AG09309 (cell line): ENCODE results near the gene TPK1.

Experiments
- DNase-seq: peaks from one replicate; pipeline ENCODE4 v3.0.0-alpha.2; 2010; ENCODE audit warnings: low read depth
- H3K4me3 ChIP-seq: 2 replicates; pipeline ENCODE4 v1.5.1; 2011; ENCODE audit warnings: mild to moderate bottlenecking, low read depth, low read length, moderate library complexity; ENCODE audit not compliant: control insufficient read depth
- TF ChIP-seq, protein P1 (sequence below): IDR thresholded peaks from 2 replicates; pipeline ENCODE4 v1.5.1; 2011; ENCODE audit warnings: mild to moderate bottlenecking, low read depth, low read length, inconsistent platforms; ENCODE audit not compliant: insufficient read depth, control insufficient read depth; ENCODE audit errors: missing control alignments

TPK1 gene

DNA sequence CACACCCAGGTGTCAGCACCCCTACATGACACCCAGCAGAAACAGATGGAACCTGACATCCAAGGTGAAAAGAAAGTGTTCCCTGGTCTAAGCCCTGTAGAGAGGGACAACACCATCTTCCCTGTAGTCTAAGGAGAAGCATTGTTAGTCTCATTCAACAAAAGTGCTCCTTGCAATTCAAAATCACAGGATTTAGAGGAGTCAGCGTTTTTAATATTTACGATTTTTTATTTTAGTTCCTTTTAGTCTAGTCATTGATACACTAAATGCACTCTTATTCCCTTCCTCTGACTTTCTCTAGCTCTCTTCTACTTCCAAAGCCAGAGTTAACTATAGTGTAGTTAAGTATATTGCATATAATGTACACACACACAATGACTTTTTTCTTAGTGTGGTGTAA, 163.0 kb downstream of the TPK1 start:
- no peak overlapping the region for H3K4me3 ChIP-seq
- no peak for DNase-seq
- TF ChIP-seq, protein P1, sequence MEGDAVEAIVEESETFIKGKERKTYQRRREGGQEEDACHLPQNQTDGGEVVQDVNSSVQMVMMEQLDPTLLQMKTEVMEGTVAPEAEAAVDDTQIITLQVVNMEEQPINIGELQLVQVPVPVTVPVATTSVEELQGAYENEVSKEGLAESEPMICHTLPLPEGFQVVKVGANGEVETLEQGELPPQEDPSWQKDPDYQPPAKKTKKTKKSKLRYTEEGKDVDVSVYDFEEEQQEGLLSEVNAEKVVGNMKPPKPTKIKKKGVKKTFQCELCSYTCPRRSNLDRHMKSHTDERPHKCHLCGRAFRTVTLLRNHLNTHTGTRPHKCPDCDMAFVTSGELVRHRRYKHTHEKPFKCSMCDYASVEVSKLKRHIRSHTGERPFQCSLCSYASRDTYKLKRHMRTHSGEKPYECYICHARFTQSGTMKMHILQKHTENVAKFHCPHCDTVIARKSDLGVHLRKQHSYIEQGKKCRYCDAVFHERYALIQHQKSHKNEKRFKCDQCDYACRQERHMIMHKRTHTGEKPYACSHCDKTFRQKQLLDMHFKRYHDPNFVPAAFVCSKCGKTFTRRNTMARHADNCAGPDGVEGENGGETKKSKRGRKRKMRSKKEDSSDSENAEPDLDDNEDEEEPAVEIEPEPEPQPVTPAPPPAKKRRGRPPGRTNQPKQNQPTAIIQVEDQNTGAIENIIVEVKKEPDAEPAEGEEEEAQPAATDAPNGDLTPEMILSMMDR: no peak

DNA sequence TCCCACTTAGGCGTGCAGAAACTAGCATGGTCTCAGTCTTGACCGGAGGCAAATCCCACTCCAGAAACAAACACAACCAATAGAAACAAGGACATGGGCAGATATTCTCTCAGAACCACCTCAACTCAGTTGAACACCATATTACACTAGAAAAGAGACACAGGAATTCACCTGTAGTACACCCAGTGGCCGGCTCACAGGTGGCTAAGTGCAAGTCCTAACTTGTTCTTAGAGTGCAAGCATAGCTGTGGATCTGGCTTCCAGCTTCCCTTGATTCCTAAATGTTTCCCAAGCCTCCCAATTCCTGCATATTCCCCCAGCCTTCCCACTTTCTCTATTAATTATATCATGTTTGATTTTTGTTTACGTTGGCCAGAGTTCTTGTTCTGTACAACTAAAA, 164.4 kb downstream of the TPK1 start:
- DNase-seq: no peak
- TF ChIP-seq, protein P1: no peak
- H3K4me3 ChIP-seq: no peak overlapping the region

DNA sequence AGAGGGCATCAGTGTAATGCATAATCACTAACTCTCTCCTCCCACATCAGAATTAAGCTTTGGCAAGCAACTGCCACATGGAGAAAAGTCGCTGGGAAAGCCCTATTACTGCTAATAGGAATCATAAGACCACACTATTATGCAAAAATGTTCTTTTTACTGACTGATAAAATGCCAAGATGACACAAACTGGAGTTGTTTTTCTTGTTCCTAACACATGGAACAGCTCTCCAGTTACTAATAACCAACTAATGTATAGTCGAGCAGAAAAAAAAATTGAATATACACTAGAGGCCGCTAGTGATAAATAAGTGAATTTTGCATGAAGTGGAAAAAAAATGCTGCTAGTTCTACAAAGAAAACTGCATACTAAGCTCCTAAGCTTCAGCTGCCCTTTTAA, 165.6 kb downstream of the TPK1 start:
- no peak overlapping the region for H3K4me3 ChIP-seq
- TF ChIP-seq, protein P1: no peak
- no peak for DNase-seq

DNA sequence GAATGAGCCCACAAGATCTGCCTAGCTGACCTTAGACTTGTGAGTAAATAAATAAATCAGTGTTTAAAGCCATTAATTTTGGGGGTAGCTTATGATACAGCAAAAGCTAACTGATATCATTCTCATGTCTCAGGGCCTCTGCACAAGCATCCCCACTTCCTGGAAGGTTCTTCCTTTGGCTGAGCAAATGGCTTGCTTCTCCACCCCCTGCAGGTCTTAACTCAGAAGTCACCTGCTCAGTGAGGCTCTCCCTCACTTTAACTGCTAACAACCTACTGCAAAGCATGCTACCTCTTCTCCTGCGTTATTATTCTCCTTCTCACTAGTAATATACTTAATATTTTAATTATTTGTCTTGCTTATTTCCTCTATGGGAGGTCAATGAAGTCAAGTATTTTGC, 167.3 kb downstream of the TPK1 start:
- DNase-seq: no peak
- H3K4me3 ChIP-seq: no peak overlapping the region
- TF ChIP-seq, protein P1: no peak

DNA sequence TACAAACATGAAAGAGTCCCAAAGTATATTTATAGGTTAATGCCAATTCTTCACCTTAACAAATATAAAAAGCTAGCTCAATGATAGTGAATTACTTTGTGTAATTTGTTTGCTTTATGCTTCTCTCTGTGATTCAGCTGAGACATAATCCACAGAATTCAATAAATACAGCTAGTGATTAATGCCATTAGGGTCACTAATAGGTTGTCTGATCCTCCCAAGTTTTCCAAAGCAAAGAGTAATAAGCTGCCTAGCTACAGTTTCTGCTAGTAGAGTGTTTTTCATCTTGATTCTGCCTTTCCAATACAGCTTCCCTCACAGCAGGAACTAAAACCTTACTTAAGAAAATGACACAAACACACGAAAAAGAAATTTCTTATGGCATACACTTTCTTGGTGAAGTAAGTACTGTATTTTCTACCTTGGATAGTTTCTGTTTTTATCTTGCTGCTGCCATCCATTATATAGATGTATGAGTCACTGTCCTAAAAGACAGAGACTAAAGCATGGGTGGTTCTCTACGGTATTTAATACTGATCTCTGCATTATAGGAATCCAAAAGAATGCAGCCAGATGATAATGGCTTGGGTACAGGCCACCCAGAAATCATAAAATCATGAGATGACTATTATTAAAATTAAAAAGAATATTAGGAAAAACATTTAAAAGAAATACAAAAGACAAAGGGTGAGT, 170.0 kb downstream of the TPK1 start:
- DNase-seq: no peak
- TF ChIP-seq, protein P1: no peak
- H3K4me3 ChIP-seq: no peak overlapping the region

DNA sequence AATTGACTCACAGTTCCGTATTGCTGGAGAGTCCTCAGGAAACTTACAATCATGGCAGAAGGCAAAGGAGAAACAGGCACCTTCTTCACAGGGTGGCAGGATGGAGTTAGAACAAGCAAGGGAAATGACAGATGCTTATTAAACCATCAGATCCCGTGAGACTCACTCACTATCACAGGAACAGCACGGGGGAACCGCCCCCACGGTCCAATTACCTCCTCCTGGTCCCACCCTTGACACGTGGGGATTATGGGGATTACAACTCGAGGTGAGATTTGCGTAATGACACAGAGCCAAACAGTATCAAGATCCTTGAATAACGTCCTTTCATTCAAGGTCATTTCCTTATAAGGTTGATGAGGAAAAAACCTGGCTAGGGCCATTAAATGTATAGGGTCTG, 176.6 kb downstream of the TPK1 start:
- TF ChIP-seq, protein P1: no peak
- DNase-seq: no peak
- no peak overlapping the region for H3K4me3 ChIP-seq
